GM10266 (cell line): ENCODE results near the gene ZFP64.

Experiments used
- DNase-seq: peaks from one replicate; pipeline ENCODE4 v3.0.0; 2012; ENCODE audit errors: extremely low spot score
- CTCF ChIP-seq: IDR thresholded peaks from 2 replicates; pipeline ENCODE4 v1.5.1; 2012; ENCODE audit warnings: mild to moderate bottlenecking, low read depth; ENCODE audit not compliant: control insufficient read depth, insufficient read depth; ENCODE audit errors: missing control alignments

The ZFP64 gene

GRCh38 chr20:52118016-52118623 lies 73.5 kb downstream of the ZFP64 start:
- no peak for DNase-seq
- no peak for TF ChIP-seq CTCF

- TF ChIP-seq CTCF = no peak
- DNase-seq = no peak
Measured at GRCh38 chr20:52110456-52110855, 81.1 kb downstream of the ZFP64 start.

GRCh38 chr20:52105442-52106422 lies 85.8 kb downstream of the ZFP64 start:
- TF ChIP-seq CTCF = peak; percentile 23
- DNase-seq = no peak

- peak; percentile 32 for DNase-seq
Measured at GRCh38 chr20:52104546-52105441, 86.8 kb downstream of the ZFP64 start.

GRCh38 chr20:52103913-52104545 lies 87.5 kb downstream of the ZFP64 start:
- TF ChIP-seq CTCF = no peak
- DNase-seq = peak; percentile 47

More at GRCh38 chr20:52104546-52105441, 86.8 kb downstream of the ZFP64 start:
- TF ChIP-seq CTCF = no peak

GRCh38 chr20:52103335-52103912 lies 88.2 kb downstream of the ZFP64 start:
- peak; percentile 37 for DNase-seq
- no peak for TF ChIP-seq CTCF
